SK-N-MC (cell line): ENCODE results near the gene UROD.
A peak's percentile ranks its signal among the peaks of the same experiment; 100 is the strongest.

Source experiments
- EZH2 ChIP-seq: fragments of 200-600 bp; sonication (generic); IDR thresholded peaks from one replicate; pipeline ENCODE4 v1.6.1; 2017; ENCODE audit warnings: antibody characterized with exemption
- FOXP2 ChIP-seq: optimal IDR thresholded peaks from 2 replicates; pipeline ENCODE3; 2011; ENCODE audit warnings: mild to moderate bottlenecking, moderate library complexity; ENCODE audit not compliant: insufficient read depth; ENCODE audit errors: extremely low read length, control extremely low read depth
- POLR2AphosphoS5 ChIP-seq: IDR thresholded peaks from 2 replicates; pipeline ENCODE4 v1.6.1; 2012; ENCODE audit warnings: mild to moderate bottlenecking, low read depth, low read length, borderline replicate concordance

GRCh38 chr1:45011837-45012638 is at the start of gene UROD:
- peak; percentile 71 for TF ChIP-seq POLR2AphosphoS5
- TF ChIP-seq EZH2, result no peak
- TF ChIP-seq FOXP2, result no peak
